ENCODE results near the gene CLCN5. TPM values are rescaled to one million over a fixed set of nuclear protein-coding genes. Genes with fewer than 3 reads are reported as not detected.

CLCN5 gene
- total RNA-seq, 1 donor from 2014 or later: 4.9 TPM

DNA sequence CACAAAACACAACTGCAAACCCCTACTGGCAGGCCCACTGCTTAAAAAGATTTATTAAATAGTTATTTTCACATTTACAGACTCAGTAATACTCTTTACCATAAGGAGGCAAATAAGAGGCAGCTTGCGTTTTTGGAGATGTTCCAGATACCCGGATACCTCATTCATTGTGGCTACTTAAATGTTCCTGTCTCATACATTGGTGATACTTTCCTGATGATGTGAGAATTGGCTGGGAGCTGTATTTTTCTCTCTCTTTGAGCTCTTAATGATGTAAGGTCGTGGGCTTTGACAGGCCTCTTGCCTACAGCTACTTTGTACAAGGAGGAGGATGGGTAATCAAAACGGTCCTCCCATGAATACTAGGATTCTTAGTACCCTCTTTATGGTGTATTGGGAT lies 176.9 kb downstream of the CLCN5 start:
- intact Hi-C loops (cut with DNase I): no loop called here

DNA sequence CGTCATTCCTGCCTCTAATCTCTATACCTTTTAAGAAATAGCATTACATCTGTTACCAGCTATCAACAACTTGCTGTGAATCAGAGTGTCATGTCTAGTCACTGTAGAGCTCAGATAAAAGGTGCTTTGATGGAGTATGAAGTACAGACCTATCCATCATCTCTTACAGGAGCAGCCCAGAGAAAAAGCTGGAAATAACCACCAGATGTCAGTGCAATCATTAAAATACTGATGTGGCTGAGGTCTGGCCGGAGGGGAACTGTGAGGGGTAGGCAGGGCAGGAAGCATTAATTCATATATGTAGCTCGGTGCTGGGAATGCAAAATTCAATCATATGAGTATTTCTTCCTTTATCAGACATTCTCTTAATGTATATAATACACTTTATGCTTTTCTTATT lies 177.8 kb downstream of the CLCN5 start:
- no peak for DNase-seq (ENCODE audit: extremely low spot score in 2 of 2)
- Histone ChIP-seq H3K4me3 (no peak overlapping the region), H3K27ac (no peak overlapping the region), H3K4me1 (no peaks in the 10 kb centered on the region), H3K9me3 (no peaks in the 10 kb centered on the region), H3K36me3 (no peaks in the 10 kb centered on the region), H3K27me3 (no peaks in the 10 kb centered on the region)
- intact Hi-C loops (cut with DNase I): no loop called here
- TF ChIP-seq CTCF (IDR thresholded peaks at IDR 0.05): peak in 1 of 3 experiments; percentile 24
- TF ChIP-seq POLR2AphosphoS5 (IDR thresholded peaks at IDR 0.05; ENCODE audit: insufficient read depth in 1 of 2, low read depth in 1 of 2): no peak
- TF ChIP-seq POLR2A (IDR thresholded peaks at IDR 0.05): no peak

More for the DNA sequence above, 176.9 kb downstream of the CLCN5 start:
- no peak for DNase-seq (ENCODE audit: extremely low spot score in 2 of 2)
- Histone ChIP-seq H3K4me3 (no peak overlapping the region), H3K27me3 (no peaks in the 10 kb centered on the region), H3K27ac (no peak overlapping the region), H3K36me3 (no peaks in the 10 kb centered on the region), H3K4me1 (no peaks in the 10 kb centered on the region), H3K9me3 (no peaks in the 10 kb centered on the region)
- TF ChIP-seq POLR2A (IDR thresholded peaks at IDR 0.05): no peak
- TF ChIP-seq CTCF (IDR thresholded peaks at IDR 0.05): no peak
- TF ChIP-seq POLR2AphosphoS5 (IDR thresholded peaks at IDR 0.05; ENCODE audit: insufficient read depth in 1 of 2, low read depth in 1 of 2): no peak

GRCh38 chrX:50103176-50103575 lies 180.8 kb downstream of the CLCN5 start:
- Histone ChIP-seq H3K27ac (no peak overlapping the region), H3K36me3 (no peaks in the 10 kb centered on the region), H3K4me3 (no peak overlapping the region), H3K9me3 (no peaks in the 10 kb centered on the region), H3K27me3 (no peaks in the 10 kb centered on the region), H3K4me1 (no peaks in the 10 kb centered on the region)
- TF ChIP-seq POLR2A (IDR thresholded peaks at IDR 0.05) (no peak), CTCF (IDR thresholded peaks at IDR 0.05) (no peak), POLR2AphosphoS5 (IDR thresholded peaks at IDR 0.05; ENCODE audit: insufficient read depth in 1 of 2, low read depth in 1 of 2) (no peak)
- intact Hi-C loops (cut with DNase I): no loop called here
- DNase-seq (ENCODE audit: extremely low spot score in 2 of 2): no peak

- Histone ChIP-seq H3K9me3 (no peaks in the 10 kb centered on the region), H3K4me1 (no peaks in the 10 kb centered on the region), H3K27ac (no peak overlapping the region), H3K4me3 (no peak overlapping the region), H3K27me3 (no peaks in the 10 kb centered on the region), H3K36me3 (no peaks in the 10 kb centered on the region)
- TF ChIP-seq CTCF (IDR thresholded peaks at IDR 0.05): no peak
- TF ChIP-seq POLR2A (IDR thresholded peaks at IDR 0.05): no peak
- TF ChIP-seq POLR2AphosphoS5 (IDR thresholded peaks at IDR 0.05; ENCODE audit: insufficient read depth in 1 of 2, low read depth in 1 of 2): no peak
- DNase-seq (ENCODE audit: extremely low spot score in 2 of 2): no peak
- intact Hi-C loops (cut with DNase I): no loop called here
Measured at GRCh38 chrX:50103866-50104566, 181.6 kb downstream of the CLCN5 start.

DNA sequence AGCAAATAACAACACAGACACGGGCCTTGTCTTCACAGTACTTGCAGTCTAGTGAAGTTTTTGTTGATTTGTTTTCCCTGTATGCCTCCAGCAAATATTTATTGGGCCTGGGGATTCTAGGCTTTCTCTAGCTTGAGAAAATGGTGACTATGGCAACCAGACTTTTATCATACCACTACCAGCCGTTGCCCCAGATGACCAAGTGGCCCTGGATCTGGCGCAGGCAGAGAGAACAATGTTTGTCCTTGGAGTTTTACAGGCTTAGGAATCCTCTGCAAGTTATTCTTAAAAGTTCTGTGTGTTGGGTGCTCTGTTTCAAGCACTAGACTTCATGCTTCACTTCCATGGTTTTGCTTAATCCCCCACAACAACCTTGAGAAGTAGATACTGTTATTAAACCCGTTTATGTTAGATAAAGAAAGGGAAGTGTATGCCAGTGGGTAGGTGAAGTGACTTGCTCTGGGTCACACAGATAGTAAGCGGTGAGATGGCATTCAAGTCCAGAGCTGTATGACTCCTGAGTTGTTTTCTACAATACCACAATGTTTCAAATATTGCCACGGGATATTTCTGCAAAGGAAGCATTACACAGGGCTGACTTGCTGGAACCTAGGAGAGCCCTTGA lies 183.8 kb downstream of the CLCN5 start:
- no peak overlapping the region for H3K27ac ChIP-seq
- no peaks in the 10 kb centered on the region for H3K27me3 ChIP-seq
- TF ChIP-seq POLR2A (IDR thresholded peaks at IDR 0.05): no peak
- TF ChIP-seq CTCF (IDR thresholded peaks at IDR 0.05): no peak
- no peak for TF ChIP-seq POLR2AphosphoS5 (IDR thresholded peaks at IDR 0.05; ENCODE audit: insufficient read depth in 1 of 2, low read depth in 1 of 2)
- H3K4me3 ChIP-seq: no peak overlapping the region
- H3K36me3 ChIP-seq: no peaks in the 10 kb centered on the region
- no peaks in the 10 kb centered on the region for H3K9me3 ChIP-seq
- intact Hi-C loops (cut with DNase I): no loop called here
- no peak for DNase-seq (ENCODE audit: extremely low spot score in 2 of 2)
- no peaks in the 10 kb centered on the region for H3K4me1 ChIP-seq
